GM19328 (cell line): ENCODE data around the gene CHST2.
"Not testable (repeated sequence)": the region's sequence is repeated elsewhere in the genome, so short reads cannot be mapped to it uniquely, and the experiment has no call there.

Experiments
- ATAC-seq: cut with Tn5 transposase; IDR thresholded peaks from one replicate; pipeline ENCODE4 v1.9.1; 2021; ENCODE audit warnings: mild to moderate bottlenecking, moderate library complexity; ENCODE audit not compliant: unreplicated experiment

CHST2 gene

GRCh38 chr3:143119009-143119914 is at the start of gene CHST2:
CHST2 (plus strand) TSS chr3:143119771; CDS start chr3:143120817, 1,046 bp downstream.
- peak; percentile 66 for ATAC-seq

GRCh38 chr3:143070977-143071551 is 48.5 kb upstream of the CHST2 start:
- ATAC-seq: no peak

- no peak for ATAC-seq
These were observed 47.8 kb upstream of the CHST2 start for GRCh38 chr3:143071776-143072175.

GRCh38 chr3:143072298-143073020 is 47.1 kb upstream of the CHST2 start:
- ATAC-seq: not testable (repeated sequence)

- ATAC-seq: not testable (repeated sequence)
These were observed 46.0 kb upstream of the CHST2 start for GRCh38 chr3:143073541-143073940.

GRCh38 chr3:143073983-143074382 is 45.6 kb upstream of the CHST2 start:
- not testable (repeated sequence) for ATAC-seq

- ATAC-seq: no peak
These were observed 40.7 kb upstream of the CHST2 start for GRCh38 chr3:143078883-143079282.

- no peak for ATAC-seq
These were observed 39.4 kb upstream of the CHST2 start for GRCh38 chr3:143080196-143080595.

GRCh38 chr3:143081365-143081764 is 38.2 kb upstream of the CHST2 start:
- no peak for ATAC-seq

GRCh38 chr3:143081844-143082778 is 37.5 kb upstream of the CHST2 start:
- peak; percentile 79 for ATAC-seq

- no peak for ATAC-seq
These were observed 35.8 kb upstream of the CHST2 start for GRCh38 chr3:143083781-143084180.

- peak; percentile 38 for ATAC-seq
These were observed 34.5 kb upstream of the CHST2 start for GRCh38 chr3:143084856-143085731.

- no peak for ATAC-seq
These were observed 30.7 kb upstream of the CHST2 start for GRCh38 chr3:143088835-143089234.

GRCh38 chr3:143089965-143090364 is 29.6 kb upstream of the CHST2 start:
- ATAC-seq: no peak

GRCh38 chr3:143090486-143090885 is 29.1 kb upstream of the CHST2 start:
- no peak for ATAC-seq

- no peak for ATAC-seq
These were observed 28.4 kb upstream of the CHST2 start for GRCh38 chr3:143090976-143091837.

- no peak for ATAC-seq
These were observed 27.4 kb upstream of the CHST2 start for GRCh38 chr3:143092191-143092590.

GRCh38 chr3:143095813-143096212 is 23.8 kb upstream of the CHST2 start:
- no peak for ATAC-seq
